GM12878 (cell line): ENCODE data around the gene TRPV3. TPM values are rescaled to one million over a fixed set of nuclear protein-coding genes. Genes with fewer than 3 reads are reported as not detected.

Source experiments
- ATAC-seq: fragments of 200-7000 bp; cut with Tn5 transposase; 3 replicates; pipeline ENCODE4 v1.9.1; 2020; ENCODE audit warnings: mild to moderate bottlenecking, moderate library complexity
- BruUV-seq: library from RNA; stranded (reverse); fragments of 400-500 nt; replicated peaks from 2 replicates; lab custom pipeline; 2021; lab: Mats Ljungman, UMichigan
- CTCF ChIA-PET: fragments of 300-600 bp; sonication (Branson Sonifier 250); formaldehyde crosslinking; extraction: SDS; loops from one replicate; lab custom pipeline; 2021; ENCODE audit warnings: inconsistent platforms; lab: Yijun Ruan, JAX
- POLR2A ChIA-PET: fragments of 350-600 bp; formaldehyde crosslinking; extraction: SDS; loops from one replicate; lab custom pipeline; 2021; ENCODE audit warnings: inconsistent platforms; lab: Charles Lee
- RAD21 ChIA-PET: fragments of 300-600 bp; sonication (Branson Sonifier 250); formaldehyde crosslinking; loops from one replicate; lab custom pipeline; 2023; ENCODE audit warnings: antibody characterized with exemption; ENCODE audit not compliant: unreplicated experiment; lab: Charles Lee
- SMC1A ChIA-PET: fragments of 300-600 bp; sonication (Branson Sonifier 250); formaldehyde crosslinking; loops from one replicate; lab custom pipeline; 2023; ENCODE audit not compliant: unreplicated experiment, uncharacterized antibody; lab: Charles Lee
- DNase-seq: peaks from one replicate; pipeline ENCODE4 v3.0.0-alpha.2; 2011; ENCODE audit warnings: low read depth, low spot score
- FAIRE-seq: peaks from 3 replicates; lab custom pipeline; 2011; peaks lifted over from hg19 to GRCh38; lab: Jason Lieb, UNC
- H2AFZ ChIP-seq: 2 replicates; pipeline ENCODE4 v1.6.0; 2011; ENCODE audit warnings: low read depth, low read length, control low read depth; ENCODE audit not compliant: control insufficient read depth
- H3K27ac ChIP-seq: 2 replicates; pipeline ENCODE4 v1.5.1; 2011; ENCODE audit warnings: control low read depth; ENCODE audit not compliant: control insufficient read depth, insufficient read depth
- H3K27me3 ChIP-seq, 2 experiments: replicated peaks in 1 of 2; 2 replicates each; pipeline versions ENCODE4 v1.6.0 to v1.6.1; 2011; ENCODE audit warnings: low read length in 1 of 2; ENCODE audit not compliant: control insufficient read depth in 2 of 2, insufficient read depth in 2 of 2
- H3K36me3 ChIP-seq, 2 experiments: 2 replicates each; pipeline ENCODE4 v1.5.1; 2011; ENCODE audit warnings: low read length in 1 of 2; ENCODE audit not compliant: control insufficient read depth in 2 of 2, insufficient read depth in 2 of 2
- H3K4me1 ChIP-seq: 2 replicates; pipeline ENCODE4 v1.6.1; 2011; ENCODE audit warnings: mild to moderate bottlenecking, low read length, moderate library complexity, mixed read lengths; ENCODE audit not compliant: control insufficient read depth, insufficient read depth
- H3K4me2 ChIP-seq: 2 replicates; pipeline ENCODE4 v1.6.0; 2011; ENCODE audit warnings: control low read depth; ENCODE audit not compliant: control insufficient read depth, insufficient read depth
- H3K4me3 ChIP-seq: fragments of 200-600 bp; sonication (generic); 2 replicates; pipeline ENCODE4 v1.5.1; 2016
- H3K79me2 ChIP-seq: 2 replicates; pipeline ENCODE4 v1.6.0; 2011; ENCODE audit warnings: low read length; ENCODE audit not compliant: control insufficient read depth, insufficient read depth
- H3K9ac ChIP-seq: 2 replicates; pipeline ENCODE4 v1.8.0; 2011; ENCODE audit warnings: low read length, control low read depth, mixed read lengths; ENCODE audit not compliant: control insufficient read depth, insufficient read depth
- H3K9me3 ChIP-seq: replicated peaks from 3 replicates; pipeline ENCODE4 v1.5.1; 2011; ENCODE audit warnings: mild to moderate bottlenecking, low read length; ENCODE audit not compliant: control insufficient read depth, insufficient read depth
- H4K20me1 ChIP-seq: 2 replicates; pipeline ENCODE4 v1.6.0; 2011; ENCODE audit not compliant: control insufficient read depth, insufficient read depth
- CBX5 ChIP-seq: sonication (generic); IDR thresholded peaks from 2 replicates; pipeline ENCODE4 v1.6.1; 2016; ENCODE audit warnings: low read depth, moderate library complexity, mild to moderate bottlenecking, inconsistent platforms
- CEBPZ ChIP-seq: fragments of 150-350 bp; IDR thresholded peaks from 2 replicates; pipeline ENCODE4 v1.6.1; 2016; ENCODE audit warnings: low read depth, low read length
- ESRRA ChIP-seq: IDR thresholded peaks from 2 replicates; pipeline ENCODE4 v1.6.1; 2012; ENCODE audit warnings: mild to moderate bottlenecking, low read length, improper control_type of control experiment
- HSF1 ChIP-seq: fragments of 150-350 bp; IDR thresholded peaks from 2 replicates; pipeline ENCODE4 v1.6.1; 2014; ENCODE audit warnings: mild to moderate bottlenecking, low read depth, low read length
- NFXL1 ChIP-seq: fragments of 450-650 bp; IDR thresholded peaks from 2 replicates; pipeline ENCODE4 v1.6.1; 2017; ENCODE audit warnings: antibody characterized with exemption, mild to moderate bottlenecking, borderline replicate concordance
- NFYB ChIP-seq: IDR thresholded peaks from 2 replicates; pipeline ENCODE4 v1.6.1; 2011; ENCODE audit warnings: low read depth, mild to moderate bottlenecking, low read length, improper control_type of control experiment, moderate library complexity; ENCODE audit not compliant: insufficient read depth
- PAX8 ChIP-seq: fragments of 450-650 bp; IDR thresholded peaks from 2 replicates; pipeline ENCODE4 v1.6.1; 2017; ENCODE audit warnings: mild to moderate bottlenecking, moderate library complexity
- RAD21 ChIP-seq: IDR thresholded peaks from 2 replicates; pipeline ENCODE4 v1.6.1; 2011; ENCODE audit warnings: mild to moderate bottlenecking, low read depth, low read length, moderate library complexity; ENCODE audit not compliant: insufficient read depth
- SREBF2 ChIP-seq: IDR thresholded peaks from 2 replicates; pipeline ENCODE4 v1.6.1; 2012; ENCODE audit warnings: mild to moderate bottlenecking, low read length
- USF2 ChIP-seq: IDR thresholded peaks from 2 replicates; pipeline ENCODE4 v1.6.1; 2011; ENCODE audit warnings: low read depth, low read length, improper control_type of control experiment, borderline replicate concordance
- WGBS: methylation state at CpG from one replicate; pipeline ENCODE4 v1.1.6; 2016; ENCODE audit warnings: low lambda C conversion rate; ENCODE audit not compliant: insufficient replicate concordance, insufficient coverage; ENCODE audit errors: missing lambda C conversion rate; 5-methylcytosine and 5-hydroxymethylcytosine counted together
- in situ Hi-C: fragments of 300-500 bp; cut with MboI; formaldehyde crosslinking; loops from 9 replicates; pipeline ENCODE4 v1.14.3; 2018; ENCODE audit warnings: mixed read lengths
- intact Hi-C: fragments of 100-400 bp; cut with micrococcal nuclease; formaldehyde crosslinking; loops from one replicate; pipeline ENCODE4 v1.14.2; 2022; ENCODE audit not compliant: unreplicated experiment
- polyA plus RNA-seq, 11 experiments: library from polyadenylated mRNA; depleted of rRNA in 4 of 11; unstranded in 6 of 11; stranded (reverse) in 5 of 11; fragments of >200 nt; fragmentation: Nextera tagmentation in 4 of 11; fragmentation: Illumina TruSeq in 1 of 11; extraction: Ambion mirVana in 4 of 11; extraction: Trizol in 1 of 11; gene quantifications; 1 replicate in 1 of 11; 2 replicates in 10 of 11; pipeline versions ENCODE4 v1.2.1 to v1.2.3, GENCODE V29; 2011 to 2016; ENCODE audit warnings: inconsistent platforms in 2 of 11, missing spikeins in 2 of 11, low read depth in 1 of 11
- total RNA-seq, 4 experiments: library from RNA; depleted of rRNA in 3 of 4; stranded (reverse); fragments of >200 nt in 3 of 4; fragmentation: Illumina TruSeq in 1 of 4; extraction: Trizol in 1 of 4; gene quantifications; 2 replicates each; pipeline versions ENCODE4 v1.2.1 to v1.2.3, GENCODE V29; 2013 to 2021
- TF ChIP-seq, protein P1 (sequence below): IDR thresholded peaks from 2 replicates; pipeline ENCODE4 v1.6.1; 2012; ENCODE audit warnings: low read depth, low read length, improper control_type of control experiment
- TF ChIP-seq, protein P2 (sequence below): fragments of 450-650 bp; IDR thresholded peaks from 2 replicates; pipeline ENCODE4 v1.6.1; 2016; ENCODE audit warnings: mild to moderate bottlenecking

The TRPV3 gene
- total and polyA plus RNA-seq, 10 of the 15 experiments (the other 5 are each of a cell fraction or from before 2014, with no cell fraction given), result 0.52 to 12.0 (median 2.7) TPM

DNA sequence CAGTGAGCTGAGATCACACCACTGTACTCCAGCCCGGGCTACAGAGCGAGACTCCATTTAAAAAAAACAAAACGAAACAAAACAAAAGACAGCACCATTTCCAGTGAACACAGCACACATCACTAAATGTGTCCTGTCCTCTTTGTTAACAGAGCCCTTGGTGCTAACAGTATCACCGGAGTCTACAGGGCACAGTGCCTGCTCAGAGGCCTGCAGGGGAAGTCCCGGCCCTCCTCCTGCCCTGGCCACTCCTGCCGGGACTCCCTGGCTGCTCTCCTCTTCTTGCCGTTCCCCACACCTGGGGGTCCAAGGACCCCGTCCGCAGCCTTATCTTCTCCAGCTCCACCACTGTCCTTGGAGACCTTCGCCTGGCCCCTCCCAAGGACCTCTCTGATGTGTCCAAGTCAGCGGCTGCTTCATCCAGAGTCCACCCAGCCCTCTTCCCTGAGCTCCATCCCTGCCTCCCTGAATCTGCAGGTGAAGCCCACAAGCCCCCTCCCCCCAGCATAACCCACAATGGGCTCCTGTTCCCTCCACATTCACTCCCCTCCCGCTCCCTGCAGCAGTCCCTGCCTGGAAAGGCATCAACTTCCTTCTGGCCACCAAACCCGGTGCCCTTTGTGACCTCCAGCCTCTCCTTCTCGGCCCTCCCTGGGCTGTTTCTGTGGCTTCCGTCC lies 43.1 kb upstream of the TRPV3 start (continued):
- TF ChIP-seq PAX8 (no peak), RAD21 (no peak)

DNA sequence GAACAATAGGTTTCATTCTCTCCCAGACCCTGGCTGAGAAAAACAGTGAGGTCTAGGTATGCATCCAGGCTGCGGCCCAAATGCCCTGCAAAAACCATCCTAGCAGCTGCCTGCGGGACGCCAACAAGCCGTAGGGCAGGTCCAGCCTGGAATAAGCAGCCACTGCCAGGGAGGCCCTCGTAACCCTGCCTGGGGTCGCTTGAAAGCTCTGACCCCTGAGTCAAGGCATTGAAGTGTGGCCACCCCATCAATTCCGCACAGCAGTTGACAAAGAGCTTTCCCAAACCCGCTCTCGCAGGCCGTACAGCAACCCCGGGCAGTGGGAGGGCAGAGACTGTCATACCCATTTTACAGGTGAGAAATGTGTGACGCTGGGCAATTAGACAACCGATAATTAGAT lies 40.5 kb upstream of the TRPV3 start:
- POLR2A ChIA-PET, result no interaction called here
- no peak overlapping the region for H3K9ac ChIP-seq
- H3K27ac ChIP-seq, result no peak overlapping the region
- FAIRE-seq (no peak), ATAC-seq (no peak), DNase-seq (no peak)
- CTCF ChIA-PET, result no interaction called here
- in situ Hi-C loops, result no loop called here
- RAD21 ChIA-PET, result no interaction called here
- no peaks in the 10 kb centered on the region for H4K20me1 ChIP-seq
- no peak overlapping the region for H3K4me3 ChIP-seq
- H3K4me2 ChIP-seq, result no peak overlapping the region
- no peaks in the 10 kb centered on the region for H3K4me1 ChIP-seq
- BruUV-seq, result no TSS peak
- H3K79me2 ChIP-seq, result no peaks in the 10 kb centered on the region
- intact Hi-C loops, result no loop called here
- WGBS, result 91% methylated on average over 13 of the region's 13 CpGs
- no peaks in the 10 kb centered on the region for H3K36me3 ChIP-seq
- no peak overlapping the region for H2AFZ ChIP-seq
- H3K27me3 ChIP-seq, result no peaks in the 10 kb centered on the region
- SMC1A ChIA-PET, result interaction anchor here (0.5 to 0.6 kb wide), 2 partner anchors 129 to 228 kb away, joined by 3 read pairs; no protein-coding TSS in a partner anchor
- H3K9me3 ChIP-seq, result no peaks in the 10 kb centered on the region
- TF ChIP-seq, protein P1, sequence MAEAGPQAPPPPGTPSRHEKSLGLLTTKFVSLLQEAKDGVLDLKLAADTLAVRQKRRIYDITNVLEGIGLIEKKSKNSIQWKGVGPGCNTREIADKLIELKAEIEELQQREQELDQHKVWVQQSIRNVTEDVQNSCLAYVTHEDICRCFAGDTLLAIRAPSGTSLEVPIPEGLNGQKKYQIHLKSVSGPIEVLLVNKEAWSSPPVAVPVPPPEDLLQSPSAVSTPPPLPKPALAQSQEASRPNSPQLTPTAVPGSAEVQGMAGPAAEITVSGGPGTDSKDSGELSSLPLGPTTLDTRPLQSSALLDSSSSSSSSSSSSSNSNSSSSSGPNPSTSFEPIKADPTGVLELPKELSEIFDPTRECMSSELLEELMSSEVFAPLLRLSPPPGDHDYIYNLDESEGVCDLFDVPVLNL, result no peak
- TF ChIP-seq HSF1, result no peak
- no peak for TF ChIP-seq NFXL1
- TF ChIP-seq CEBPZ, result no peak
- TF ChIP-seq ESRRA, result no peak
- TF ChIP-seq USF2, result no peak
- TF ChIP-seq SREBF2, result no peak
- TF ChIP-seq CBX5, result no peak
- no peak for TF ChIP-seq NFYB
- TF ChIP-seq, protein P2, sequence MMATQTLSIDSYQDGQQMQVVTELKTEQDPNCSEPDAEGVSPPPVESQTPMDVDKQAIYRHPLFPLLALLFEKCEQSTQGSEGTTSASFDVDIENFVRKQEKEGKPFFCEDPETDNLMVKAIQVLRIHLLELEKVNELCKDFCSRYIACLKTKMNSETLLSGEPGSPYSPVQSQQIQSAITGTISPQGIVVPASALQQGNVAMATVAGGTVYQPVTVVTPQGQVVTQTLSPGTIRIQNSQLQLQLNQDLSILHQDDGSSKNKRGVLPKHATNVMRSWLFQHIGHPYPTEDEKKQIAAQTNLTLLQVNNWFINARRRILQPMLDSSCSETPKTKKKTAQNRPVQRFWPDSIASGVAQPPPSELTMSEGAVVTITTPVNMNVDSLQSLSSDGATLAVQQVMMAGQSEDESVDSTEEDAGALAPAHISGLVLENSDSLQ, result no peak
